GM10266 (cell line): ENCODE data around the gene ELP1.
A peak's percentile ranks its signal among the peaks of the same experiment; 100 is the strongest.

Experiments used
- DNase-seq: peaks from one replicate; pipeline ENCODE4 v3.0.0; 2012; ENCODE audit errors: extremely low spot score
- TF ChIP-seq, protein P1 (sequence below): IDR thresholded peaks from 2 replicates; pipeline ENCODE4 v1.5.1; 2012; ENCODE audit warnings: mild to moderate bottlenecking, low read depth; ENCODE audit not compliant: control insufficient read depth, insufficient read depth; ENCODE audit errors: missing control alignments

Gene ELP1

DNA sequence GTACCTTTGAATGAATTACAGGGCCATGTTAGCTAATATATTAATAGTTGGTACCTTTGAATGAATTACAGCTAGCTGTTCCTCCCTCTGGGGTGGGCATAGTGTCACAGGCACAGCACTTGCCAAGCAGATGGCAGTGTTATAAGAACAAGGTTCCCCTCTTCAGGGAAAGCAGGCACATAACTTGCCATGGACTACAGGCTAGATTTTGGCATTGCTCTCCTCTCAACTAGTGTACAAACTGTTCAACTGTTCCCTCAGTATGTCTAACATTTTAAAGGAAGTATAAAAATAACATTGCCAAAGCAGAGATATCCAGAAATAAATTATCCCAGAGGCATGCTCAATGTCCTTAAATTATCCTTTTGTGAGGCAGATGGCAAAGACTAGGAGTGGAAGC is 34.0 kb upstream of the ELP1 start:
- TF ChIP-seq, protein P1, sequence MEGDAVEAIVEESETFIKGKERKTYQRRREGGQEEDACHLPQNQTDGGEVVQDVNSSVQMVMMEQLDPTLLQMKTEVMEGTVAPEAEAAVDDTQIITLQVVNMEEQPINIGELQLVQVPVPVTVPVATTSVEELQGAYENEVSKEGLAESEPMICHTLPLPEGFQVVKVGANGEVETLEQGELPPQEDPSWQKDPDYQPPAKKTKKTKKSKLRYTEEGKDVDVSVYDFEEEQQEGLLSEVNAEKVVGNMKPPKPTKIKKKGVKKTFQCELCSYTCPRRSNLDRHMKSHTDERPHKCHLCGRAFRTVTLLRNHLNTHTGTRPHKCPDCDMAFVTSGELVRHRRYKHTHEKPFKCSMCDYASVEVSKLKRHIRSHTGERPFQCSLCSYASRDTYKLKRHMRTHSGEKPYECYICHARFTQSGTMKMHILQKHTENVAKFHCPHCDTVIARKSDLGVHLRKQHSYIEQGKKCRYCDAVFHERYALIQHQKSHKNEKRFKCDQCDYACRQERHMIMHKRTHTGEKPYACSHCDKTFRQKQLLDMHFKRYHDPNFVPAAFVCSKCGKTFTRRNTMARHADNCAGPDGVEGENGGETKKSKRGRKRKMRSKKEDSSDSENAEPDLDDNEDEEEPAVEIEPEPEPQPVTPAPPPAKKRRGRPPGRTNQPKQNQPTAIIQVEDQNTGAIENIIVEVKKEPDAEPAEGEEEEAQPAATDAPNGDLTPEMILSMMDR: no peak
- DNase-seq: no peak

DNA sequence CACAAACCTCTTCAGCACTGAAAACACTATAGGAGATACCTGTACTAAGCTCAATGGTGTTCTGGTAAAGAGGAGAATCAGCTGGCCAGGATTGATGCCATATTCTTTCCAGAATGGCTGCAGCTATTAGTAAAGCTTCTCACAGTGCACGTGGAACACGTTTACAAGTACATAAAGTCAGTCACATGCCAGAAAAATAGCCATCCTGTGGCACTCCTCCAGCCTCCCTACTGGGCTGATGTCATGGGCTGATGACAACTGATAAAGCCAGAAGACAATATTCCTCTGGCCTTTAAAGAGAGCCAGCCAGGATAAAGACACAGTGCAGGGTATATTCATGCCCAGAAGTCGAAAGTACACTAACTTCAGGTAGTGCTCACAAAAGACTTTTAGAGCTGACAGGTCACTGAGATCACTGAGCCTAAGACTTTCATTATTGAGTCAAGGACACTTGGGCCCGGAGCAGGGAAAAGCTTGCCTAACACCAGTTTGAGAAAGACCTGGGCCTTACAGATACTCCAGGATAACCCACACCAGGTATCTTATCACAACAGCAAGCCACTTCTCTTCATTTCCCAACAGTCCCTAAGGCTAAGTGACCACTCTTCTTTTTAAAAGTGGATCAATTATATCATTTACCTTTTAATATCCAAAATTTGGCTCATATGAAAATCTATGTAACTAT is 29.7 kb upstream of the ELP1 start:
- TF ChIP-seq, protein P1: no peak
- DNase-seq: no peak

DNA sequence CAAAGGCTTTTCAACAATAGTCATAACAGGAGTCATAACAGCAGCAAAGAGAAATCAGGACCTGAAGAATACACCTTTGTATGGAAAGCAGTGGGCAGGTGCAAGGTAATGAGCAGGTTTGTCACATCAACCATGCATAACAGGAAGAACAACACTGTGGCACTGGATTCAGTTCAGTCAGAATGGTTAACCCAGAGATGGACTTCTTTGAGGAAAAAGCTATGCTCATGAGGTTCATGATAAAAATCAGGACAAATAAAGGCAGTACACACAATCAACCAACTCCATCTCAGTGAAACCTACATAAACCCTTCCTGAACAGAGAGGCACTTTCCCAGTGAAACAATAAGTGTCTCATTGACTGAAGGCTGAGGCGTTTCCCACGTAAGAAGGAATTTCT is 27.2 kb upstream of the ELP1 start:
- DNase-seq: no peak
- TF ChIP-seq, protein P1: no peak

DNA sequence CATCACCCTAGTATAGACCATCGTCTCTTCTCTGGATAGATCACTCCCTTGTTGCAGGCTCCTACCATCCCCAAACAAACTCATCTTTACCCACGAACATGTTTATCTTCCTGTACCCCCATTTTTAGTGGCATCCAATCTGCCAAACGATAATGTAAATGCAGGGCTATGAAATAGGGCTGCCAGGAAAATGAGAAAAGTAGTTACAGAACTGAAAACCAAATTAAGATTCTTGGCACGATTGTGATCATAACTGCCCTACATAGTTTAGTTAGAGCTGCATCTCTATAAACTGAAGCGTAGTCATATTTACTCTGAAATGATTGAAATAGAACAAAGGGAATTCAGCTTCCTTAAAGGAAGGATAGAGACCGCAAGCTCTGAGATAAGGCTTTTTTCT is 26.4 kb upstream of the ELP1 start:
- TF ChIP-seq, protein P1: no peak
- DNase-seq: no peak

DNA sequence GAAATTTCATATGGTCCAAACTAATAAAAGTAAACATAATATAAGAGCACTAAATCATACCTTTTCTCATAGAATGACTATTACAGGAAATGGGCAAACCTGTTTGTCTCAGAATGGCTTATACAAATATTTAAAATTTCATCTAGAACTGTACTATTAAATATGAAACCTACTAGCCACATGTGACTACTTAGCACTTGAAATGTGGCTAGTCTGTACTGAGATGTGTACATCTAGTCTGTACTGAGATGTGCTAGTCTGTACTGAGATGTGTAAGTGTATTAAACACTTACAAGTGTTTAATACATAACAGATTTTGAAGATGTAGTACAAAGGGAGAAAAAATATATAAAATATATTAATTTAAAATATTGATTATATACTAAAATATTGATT is 22.7 kb upstream of the ELP1 start:
- DNase-seq: no peak
- TF ChIP-seq, protein P1: no peak

DNA sequence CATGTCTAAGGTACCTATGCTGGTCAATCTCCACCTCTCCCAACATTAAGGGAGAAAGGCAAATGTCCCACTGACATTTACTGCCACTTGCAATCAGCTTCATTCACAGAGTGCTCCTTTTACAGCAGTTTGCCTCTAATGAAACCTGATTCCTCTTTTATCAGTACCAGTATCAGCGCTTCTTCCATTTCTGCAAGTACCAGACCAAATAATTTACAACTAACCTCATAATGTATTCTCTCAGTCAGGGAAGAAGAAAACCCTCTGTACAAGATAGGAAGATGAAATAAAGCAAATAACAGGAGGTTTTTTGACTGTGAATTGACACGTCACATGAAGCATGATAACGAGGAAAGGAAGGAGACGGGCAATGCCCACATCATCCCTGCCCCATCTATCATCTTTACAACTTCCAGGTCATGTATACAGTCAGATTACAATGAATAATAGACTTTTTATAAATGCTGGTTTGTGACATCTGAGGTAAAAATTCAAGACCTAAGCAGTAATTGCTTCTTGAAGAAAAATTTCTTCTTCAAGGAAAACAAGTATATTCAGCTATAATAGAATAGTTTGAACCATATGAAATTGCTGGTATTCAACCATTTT is 22.2 kb upstream of the ELP1 start:
- TF ChIP-seq, protein P1: no peak
- no peak for DNase-seq

DNA sequence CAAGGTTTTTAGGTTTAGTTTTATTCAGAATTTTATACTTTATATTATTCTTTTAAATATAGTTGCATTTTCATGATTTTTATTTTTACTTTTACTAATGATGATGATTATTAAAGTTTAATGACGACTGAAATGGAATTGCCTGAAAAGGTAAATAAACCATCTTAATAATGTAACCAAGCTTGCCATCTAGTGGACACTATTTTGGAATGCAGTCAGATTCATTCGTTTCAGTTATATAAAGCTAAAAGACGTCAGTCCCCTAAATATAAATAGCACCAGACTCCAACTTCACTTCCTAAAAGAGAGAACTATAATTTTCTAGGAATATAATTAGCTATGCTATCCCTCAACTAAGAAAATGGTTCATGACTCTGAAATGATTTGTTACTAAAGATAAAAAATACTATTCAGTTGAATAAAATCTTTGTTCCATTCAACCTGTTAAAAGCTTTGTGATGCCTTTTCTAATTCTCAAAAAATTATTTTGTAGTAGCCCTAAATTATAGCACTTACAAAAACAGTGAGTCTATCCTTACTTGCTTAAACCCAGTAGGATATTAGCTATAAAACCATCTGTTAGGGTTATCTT is 20.2 kb upstream of the ELP1 start:
- DNase-seq: peak; percentile 25
- TF ChIP-seq, protein P1: peak; percentile 59
